ENCODE measurements around the gene SYP. TPM values are rescaled to one million over a fixed set of nuclear protein-coding genes. Genes with fewer than 3 reads are reported as not detected.

SYP gene
- total and polyA plus RNA-seq, 9 of the 15 experiments (the other 6 are each of a cell fraction or from before 2014, with no cell fraction given): 0.48 to 5.1 (median 2.6) TPM

DNA sequence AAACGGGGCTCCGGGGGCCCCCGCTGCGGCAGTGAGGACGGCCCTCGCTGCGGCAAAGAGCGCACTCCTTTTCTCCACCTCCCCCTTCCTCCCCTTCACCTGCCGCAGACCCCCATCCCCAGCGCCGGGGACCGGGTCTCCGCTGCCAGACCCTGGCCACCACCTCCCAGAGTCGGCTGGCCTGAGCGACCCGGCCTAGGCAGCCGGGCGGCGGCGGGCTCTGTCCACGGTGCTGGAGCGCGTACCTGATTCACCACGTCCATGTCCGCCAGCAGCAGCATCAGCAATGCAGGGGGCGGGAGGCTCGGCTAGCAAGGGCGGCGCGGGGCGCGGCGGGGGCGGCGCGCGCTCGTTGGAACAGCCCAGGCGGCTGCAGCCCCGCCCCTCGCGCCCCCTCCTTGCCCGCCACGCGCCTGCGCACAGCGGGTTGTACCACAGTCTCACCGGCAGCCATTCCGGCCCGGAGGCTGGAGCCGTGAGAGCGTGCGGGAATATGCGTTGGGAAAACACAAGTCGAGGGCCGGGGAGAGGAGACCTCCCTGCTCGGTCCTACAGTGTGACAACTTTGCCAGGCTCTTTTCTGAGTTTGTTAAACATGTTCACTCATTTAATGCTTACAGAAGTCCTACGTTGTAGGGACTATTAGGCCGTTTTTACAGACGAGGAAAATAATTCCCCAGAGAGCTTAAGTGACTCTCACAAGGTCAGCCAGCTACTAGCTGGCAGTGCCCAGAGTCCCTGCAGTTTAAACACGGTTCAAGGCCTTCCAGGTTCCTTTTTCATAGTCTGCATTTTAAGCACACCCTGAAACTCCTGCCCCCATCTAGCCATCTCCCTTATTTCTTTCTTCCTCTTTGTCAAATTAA lies at the start of gene SYP (continued):
- TF ChIP-seq, protein P1, sequence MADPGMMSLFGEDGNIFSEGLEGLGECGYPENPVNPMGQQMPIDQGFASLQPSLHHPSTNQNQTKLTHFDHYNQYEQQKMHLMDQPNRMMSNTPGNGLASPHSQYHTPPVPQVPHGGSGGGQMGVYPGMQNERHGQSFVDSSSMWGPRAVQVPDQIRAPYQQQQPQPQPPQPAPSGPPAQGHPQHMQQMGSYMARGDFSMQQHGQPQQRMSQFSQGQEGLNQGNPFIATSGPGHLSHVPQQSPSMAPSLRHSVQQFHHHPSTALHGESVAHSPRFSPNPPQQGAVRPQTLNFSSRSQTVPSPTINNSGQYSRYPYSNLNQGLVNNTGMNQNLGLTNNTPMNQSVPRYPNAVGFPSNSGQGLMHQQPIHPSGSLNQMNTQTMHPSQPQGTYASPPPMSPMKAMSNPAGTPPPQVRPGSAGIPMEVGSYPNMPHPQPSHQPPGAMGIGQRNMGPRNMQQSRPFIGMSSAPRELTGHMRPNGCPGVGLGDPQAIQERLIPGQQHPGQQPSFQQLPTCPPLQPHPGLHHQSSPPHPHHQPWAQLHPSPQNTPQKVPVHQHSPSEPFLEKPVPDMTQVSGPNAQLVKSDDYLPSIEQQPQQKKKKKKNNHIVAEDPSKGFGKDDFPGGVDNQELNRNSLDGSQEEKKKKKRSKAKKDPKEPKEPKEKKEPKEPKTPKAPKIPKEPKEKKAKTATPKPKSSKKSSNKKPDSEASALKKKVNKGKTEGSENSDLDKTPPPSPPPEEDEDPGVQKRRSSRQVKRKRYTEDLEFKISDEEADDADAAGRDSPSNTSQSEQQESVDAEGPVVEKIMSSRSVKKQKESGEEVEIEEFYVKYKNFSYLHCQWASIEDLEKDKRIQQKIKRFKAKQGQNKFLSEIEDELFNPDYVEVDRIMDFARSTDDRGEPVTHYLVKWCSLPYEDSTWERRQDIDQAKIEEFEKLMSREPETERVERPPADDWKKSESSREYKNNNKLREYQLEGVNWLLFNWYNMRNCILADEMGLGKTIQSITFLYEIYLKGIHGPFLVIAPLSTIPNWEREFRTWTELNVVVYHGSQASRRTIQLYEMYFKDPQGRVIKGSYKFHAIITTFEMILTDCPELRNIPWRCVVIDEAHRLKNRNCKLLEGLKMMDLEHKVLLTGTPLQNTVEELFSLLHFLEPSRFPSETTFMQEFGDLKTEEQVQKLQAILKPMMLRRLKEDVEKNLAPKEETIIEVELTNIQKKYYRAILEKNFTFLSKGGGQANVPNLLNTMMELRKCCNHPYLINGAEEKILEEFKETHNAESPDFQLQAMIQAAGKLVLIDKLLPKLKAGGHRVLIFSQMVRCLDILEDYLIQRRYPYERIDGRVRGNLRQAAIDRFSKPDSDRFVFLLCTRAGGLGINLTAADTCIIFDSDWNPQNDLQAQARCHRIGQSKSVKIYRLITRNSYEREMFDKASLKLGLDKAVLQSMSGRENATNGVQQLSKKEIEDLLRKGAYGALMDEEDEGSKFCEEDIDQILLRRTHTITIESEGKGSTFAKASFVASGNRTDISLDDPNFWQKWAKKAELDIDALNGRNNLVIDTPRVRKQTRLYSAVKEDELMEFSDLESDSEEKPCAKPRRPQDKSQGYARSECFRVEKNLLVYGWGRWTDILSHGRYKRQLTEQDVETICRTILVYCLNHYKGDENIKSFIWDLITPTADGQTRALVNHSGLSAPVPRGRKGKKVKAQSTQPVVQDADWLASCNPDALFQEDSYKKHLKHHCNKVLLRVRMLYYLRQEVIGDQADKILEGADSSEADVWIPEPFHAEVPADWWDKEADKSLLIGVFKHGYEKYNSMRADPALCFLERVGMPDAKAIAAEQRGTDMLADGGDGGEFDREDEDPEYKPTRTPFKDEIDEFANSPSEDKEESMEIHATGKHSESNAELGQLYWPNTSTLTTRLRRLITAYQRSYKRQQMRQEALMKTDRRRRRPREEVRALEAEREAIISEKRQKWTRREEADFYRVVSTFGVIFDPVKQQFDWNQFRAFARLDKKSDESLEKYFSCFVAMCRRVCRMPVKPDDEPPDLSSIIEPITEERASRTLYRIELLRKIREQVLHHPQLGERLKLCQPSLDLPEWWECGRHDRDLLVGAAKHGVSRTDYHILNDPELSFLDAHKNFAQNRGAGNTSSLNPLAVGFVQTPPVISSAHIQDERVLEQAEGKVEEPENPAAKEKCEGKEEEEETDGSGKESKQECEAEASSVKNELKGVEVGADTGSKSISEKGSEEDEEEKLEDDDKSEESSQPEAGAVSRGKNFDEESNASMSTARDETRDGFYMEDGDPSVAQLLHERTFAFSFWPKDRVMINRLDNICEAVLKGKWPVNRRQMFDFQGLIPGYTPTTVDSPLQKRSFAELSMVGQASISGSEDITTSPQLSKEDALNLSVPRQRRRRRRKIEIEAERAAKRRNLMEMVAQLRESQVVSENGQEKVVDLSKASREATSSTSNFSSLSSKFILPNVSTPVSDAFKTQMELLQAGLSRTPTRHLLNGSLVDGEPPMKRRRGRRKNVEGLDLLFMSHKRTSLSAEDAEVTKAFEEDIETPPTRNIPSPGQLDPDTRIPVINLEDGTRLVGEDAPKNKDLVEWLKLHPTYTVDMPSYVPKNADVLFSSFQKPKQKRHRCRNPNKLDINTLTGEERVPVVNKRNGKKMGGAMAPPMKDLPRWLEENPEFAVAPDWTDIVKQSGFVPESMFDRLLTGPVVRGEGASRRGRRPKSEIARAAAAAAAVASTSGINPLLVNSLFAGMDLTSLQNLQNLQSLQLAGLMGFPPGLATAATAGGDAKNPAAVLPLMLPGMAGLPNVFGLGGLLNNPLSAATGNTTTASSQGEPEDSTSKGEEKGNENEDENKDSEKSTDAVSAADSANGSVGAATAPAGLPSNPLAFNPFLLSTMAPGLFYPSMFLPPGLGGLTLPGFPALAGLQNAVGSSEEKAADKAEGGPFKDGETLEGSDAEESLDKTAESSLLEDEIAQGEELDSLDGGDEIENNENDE (IDR thresholded peaks at IDR 0.05; ENCODE audit: low read depth, low read length): no peak
- no peak for TF ChIP-seq ZFP1 (CRISPR knock-in tag; IDR thresholded peaks at IDR 0.05)
- TF ChIP-seq, protein P2, sequence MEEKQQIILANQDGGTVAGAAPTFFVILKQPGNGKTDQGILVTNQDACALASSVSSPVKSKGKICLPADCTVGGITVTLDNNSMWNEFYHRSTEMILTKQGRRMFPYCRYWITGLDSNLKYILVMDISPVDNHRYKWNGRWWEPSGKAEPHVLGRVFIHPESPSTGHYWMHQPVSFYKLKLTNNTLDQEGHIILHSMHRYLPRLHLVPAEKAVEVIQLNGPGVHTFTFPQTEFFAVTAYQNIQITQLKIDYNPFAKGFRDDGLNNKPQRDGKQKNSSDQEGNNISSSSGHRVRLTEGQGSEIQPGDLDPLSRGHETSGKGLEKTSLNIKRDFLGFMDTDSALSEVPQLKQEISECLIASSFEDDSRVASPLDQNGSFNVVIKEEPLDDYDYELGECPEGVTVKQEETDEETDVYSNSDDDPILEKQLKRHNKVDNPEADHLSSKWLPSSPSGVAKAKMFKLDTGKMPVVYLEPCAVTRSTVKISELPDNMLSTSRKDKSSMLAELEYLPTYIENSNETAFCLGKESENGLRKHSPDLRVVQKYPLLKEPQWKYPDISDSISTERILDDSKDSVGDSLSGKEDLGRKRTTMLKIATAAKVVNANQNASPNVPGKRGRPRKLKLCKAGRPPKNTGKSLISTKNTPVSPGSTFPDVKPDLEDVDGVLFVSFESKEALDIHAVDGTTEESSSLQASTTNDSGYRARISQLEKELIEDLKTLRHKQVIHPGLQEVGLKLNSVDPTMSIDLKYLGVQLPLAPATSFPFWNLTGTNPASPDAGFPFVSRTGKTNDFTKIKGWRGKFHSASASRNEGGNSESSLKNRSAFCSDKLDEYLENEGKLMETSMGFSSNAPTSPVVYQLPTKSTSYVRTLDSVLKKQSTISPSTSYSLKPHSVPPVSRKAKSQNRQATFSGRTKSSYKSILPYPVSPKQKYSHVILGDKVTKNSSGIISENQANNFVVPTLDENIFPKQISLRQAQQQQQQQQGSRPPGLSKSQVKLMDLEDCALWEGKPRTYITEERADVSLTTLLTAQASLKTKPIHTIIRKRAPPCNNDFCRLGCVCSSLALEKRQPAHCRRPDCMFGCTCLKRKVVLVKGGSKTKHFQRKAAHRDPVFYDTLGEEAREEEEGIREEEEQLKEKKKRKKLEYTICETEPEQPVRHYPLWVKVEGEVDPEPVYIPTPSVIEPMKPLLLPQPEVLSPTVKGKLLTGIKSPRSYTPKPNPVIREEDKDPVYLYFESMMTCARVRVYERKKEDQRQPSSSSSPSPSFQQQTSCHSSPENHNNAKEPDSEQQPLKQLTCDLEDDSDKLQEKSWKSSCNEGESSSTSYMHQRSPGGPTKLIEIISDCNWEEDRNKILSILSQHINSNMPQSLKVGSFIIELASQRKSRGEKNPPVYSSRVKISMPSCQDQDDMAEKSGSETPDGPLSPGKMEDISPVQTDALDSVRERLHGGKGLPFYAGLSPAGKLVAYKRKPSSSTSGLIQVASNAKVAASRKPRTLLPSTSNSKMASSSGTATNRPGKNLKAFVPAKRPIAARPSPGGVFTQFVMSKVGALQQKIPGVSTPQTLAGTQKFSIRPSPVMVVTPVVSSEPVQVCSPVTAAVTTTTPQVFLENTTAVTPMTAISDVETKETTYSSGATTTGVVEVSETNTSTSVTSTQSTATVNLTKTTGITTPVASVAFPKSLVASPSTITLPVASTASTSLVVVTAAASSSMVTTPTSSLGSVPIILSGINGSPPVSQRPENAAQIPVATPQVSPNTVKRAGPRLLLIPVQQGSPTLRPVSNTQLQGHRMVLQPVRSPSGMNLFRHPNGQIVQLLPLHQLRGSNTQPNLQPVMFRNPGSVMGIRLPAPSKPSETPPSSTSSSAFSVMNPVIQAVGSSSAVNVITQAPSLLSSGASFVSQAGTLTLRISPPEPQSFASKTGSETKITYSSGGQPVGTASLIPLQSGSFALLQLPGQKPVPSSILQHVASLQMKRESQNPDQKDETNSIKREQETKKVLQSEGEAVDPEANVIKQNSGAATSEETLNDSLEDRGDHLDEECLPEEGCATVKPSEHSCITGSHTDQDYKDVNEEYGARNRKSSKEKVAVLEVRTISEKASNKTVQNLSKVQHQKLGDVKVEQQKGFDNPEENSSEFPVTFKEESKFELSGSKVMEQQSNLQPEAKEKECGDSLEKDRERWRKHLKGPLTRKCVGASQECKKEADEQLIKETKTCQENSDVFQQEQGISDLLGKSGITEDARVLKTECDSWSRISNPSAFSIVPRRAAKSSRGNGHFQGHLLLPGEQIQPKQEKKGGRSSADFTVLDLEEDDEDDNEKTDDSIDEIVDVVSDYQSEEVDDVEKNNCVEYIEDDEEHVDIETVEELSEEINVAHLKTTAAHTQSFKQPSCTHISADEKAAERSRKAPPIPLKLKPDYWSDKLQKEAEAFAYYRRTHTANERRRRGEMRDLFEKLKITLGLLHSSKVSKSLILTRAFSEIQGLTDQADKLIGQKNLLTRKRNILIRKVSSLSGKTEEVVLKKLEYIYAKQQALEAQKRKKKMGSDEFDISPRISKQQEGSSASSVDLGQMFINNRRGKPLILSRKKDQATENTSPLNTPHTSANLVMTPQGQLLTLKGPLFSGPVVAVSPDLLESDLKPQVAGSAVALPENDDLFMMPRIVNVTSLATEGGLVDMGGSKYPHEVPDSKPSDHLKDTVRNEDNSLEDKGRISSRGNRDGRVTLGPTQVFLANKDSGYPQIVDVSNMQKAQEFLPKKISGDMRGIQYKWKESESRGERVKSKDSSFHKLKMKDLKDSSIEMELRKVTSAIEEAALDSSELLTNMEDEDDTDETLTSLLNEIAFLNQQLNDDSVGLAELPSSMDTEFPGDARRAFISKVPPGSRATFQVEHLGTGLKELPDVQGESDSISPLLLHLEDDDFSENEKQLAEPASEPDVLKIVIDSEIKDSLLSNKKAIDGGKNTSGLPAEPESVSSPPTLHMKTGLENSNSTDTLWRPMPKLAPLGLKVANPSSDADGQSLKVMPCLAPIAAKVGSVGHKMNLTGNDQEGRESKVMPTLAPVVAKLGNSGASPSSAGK (IDR thresholded peaks at IDR 0.05): peak; percentile 81
